ENCODE measurements around the gene LDLRAD4. TPM values are rescaled to one million over a fixed set of nuclear protein-coding genes. Genes with fewer than 3 reads are reported as not detected.

The LDLRAD4 gene
- total and polyA plus RNA-seq, 2 donors (not counting 1 experiment from before 2014, with no cell fraction given): 13.9 to 35.7 TPM

- ChIA-PET POLR2A (no interaction called here), CTCF (no interaction called here)
- Mint-ChIP-seq H3K9me3 (ENCODE audit: insufficient read depth) (no peaks in the 10 kb centered on the region), H3K4me1 (peaks cover 5% of the 10 kb centered on the region), H3K27ac (no peak overlapping the region), H3K4me3 (no peak overlapping the region), H3K27me3 (peaks cover 23% of the 10 kb centered on the region)
- 92% methylated on average over 4 of the region's 6 CpGs for WGBS (ENCODE audit: insufficient coverage)
- no peaks in the 10 kb centered on the region for H4K20me1 ChIP-seq (ENCODE audit: control insufficient read depth, insufficient read depth, low read length, poor library complexity, severe bottlenecking)
- DNase-seq (no peak), ATAC-seq (ENCODE audit: low read depth) (no peak)
- no peak overlapping the region for H3K4me3 ChIP-seq (ENCODE audit: control extremely low read depth in 1 of 5, extremely low read depth in 1 of 5, insufficient read depth in 1 of 5, low read depth in 2 of 5, low read length in 4 of 5)
- H3K4me1 ChIP-seq (ENCODE audit: control insufficient read depth in 2 of 2, insufficient read depth in 2 of 2, low read length in 2 of 2): peaks cover 4 to 11% of the 10 kb centered on the region in 2 donors
- H3K9ac ChIP-seq (ENCODE audit: low read length): no peak overlapping the region
- no peak overlapping the region for H2AFZ ChIP-seq (ENCODE audit: insufficient read depth, low read depth, low read length, poor library complexity, severe bottlenecking)
- no peak overlapping the region for H3K4me2 ChIP-seq (replicated peaks; ENCODE audit: low read depth, low read length, poor library complexity, severe bottlenecking)
- H3K27ac ChIP-seq (ENCODE audit: low read length in 2 of 2): no peak overlapping the region
- TF ChIP-seq CTCF (IDR thresholded peaks at IDR 0.05) (no peak), EZH2 (IDR thresholded peaks at IDR 0.05; ENCODE audit: borderline replicate concordance, insufficient read depth, low read depth, low read length, poor library complexity, severe bottlenecking) (no peak)
- peaks cover 0 to 16% (median 1%) of the 10 kb centered on the region in 4 experiments for H3K27me3 ChIP-seq (replicated peaks in 1 of 4; ENCODE audit: control extremely low read depth in 1 of 4, control insufficient read depth in 3 of 4, insufficient read depth in 4 of 4, low read length in 3 of 4)
- intact Hi-C loops (cut with micrococcal nuclease): no loop called here
- H3K9me3 ChIP-seq (ENCODE audit: control extremely low read depth in 1 of 3, control insufficient read depth in 2 of 3, insufficient read depth in 1 of 3, low read length in 2 of 3): peaks cover 0 to 5% (median 0%) of the 10 kb centered on the region in 3 donors
- no peaks in the 10 kb centered on the region for H3K36me3 ChIP-seq (replicated peaks in 1 of 2; ENCODE audit: control extremely low read depth in 1 of 2, control insufficient read depth in 1 of 2, extremely low read depth in 1 of 2, insufficient read depth in 2 of 2, low read length in 1 of 2)
- H3K79me2 ChIP-seq (ENCODE audit: control insufficient read depth, insufficient read depth, low read length): no peaks in the 10 kb centered on the region
Observed at GRCh38 chr18:13258921-13259320, 40.4 kb downstream of the LDLRAD4 start.

GRCh38 chr18:13259701-13260100, 41.1 kb downstream of the LDLRAD4 start:
- H3K9me3 ChIP-seq (ENCODE audit: control extremely low read depth in 1 of 3, control insufficient read depth in 2 of 3, insufficient read depth in 1 of 3, low read length in 2 of 3): peaks cover 0 to 5% (median 0%) of the 10 kb centered on the region in 3 donors
- no peaks in the 10 kb centered on the region for H3K36me3 ChIP-seq (replicated peaks in 1 of 2; ENCODE audit: control extremely low read depth in 1 of 2, control insufficient read depth in 1 of 2, extremely low read depth in 1 of 2, insufficient read depth in 2 of 2, low read length in 1 of 2)
- POLR2A ChIA-PET: no interaction called here
- TF ChIP-seq EZH2 (IDR thresholded peaks at IDR 0.05; ENCODE audit: borderline replicate concordance, insufficient read depth, low read depth, low read length, poor library complexity, severe bottlenecking) (no peak), CTCF (IDR thresholded peaks at IDR 0.05) (no peak)
- DNase-seq: no peak
- 32% methylated on average over 6 of the region's 7 CpGs for WGBS (ENCODE audit: insufficient coverage)
- peaks cover 4 to 11% of the 10 kb centered on the region in 2 donors for H3K4me1 ChIP-seq (ENCODE audit: control insufficient read depth in 2 of 2, insufficient read depth in 2 of 2, low read length in 2 of 2)
- peaks cover 0 to 16% (median 1%) of the 10 kb centered on the region in 4 experiments for H3K27me3 ChIP-seq (replicated peaks in 1 of 4; ENCODE audit: control extremely low read depth in 1 of 4, control insufficient read depth in 3 of 4, insufficient read depth in 4 of 4, low read length in 3 of 4)
- H3K27ac ChIP-seq (ENCODE audit: low read length in 2 of 2): no peak overlapping the region
- H3K4me3 Mint-ChIP-seq: no peak overlapping the region
- no peak overlapping the region for H3K9ac ChIP-seq (ENCODE audit: low read length)
- no peaks in the 10 kb centered on the region for H3K79me2 ChIP-seq (ENCODE audit: control insufficient read depth, insufficient read depth, low read length)
- peaks cover 5% of the 10 kb centered on the region for H3K4me1 Mint-ChIP-seq
- H3K27me3 Mint-ChIP-seq: peaks cover 23% of the 10 kb centered on the region
- CTCF ChIA-PET: no interaction called here
- no peaks in the 10 kb centered on the region for H4K20me1 ChIP-seq (ENCODE audit: control insufficient read depth, insufficient read depth, low read length, poor library complexity, severe bottlenecking)
- no peak for ATAC-seq (ENCODE audit: low read depth)
- H3K4me2 ChIP-seq (replicated peaks; ENCODE audit: low read depth, low read length, poor library complexity, severe bottlenecking): no peak overlapping the region
- H3K27ac Mint-ChIP-seq: no peak overlapping the region
- no peak overlapping the region for H2AFZ ChIP-seq (ENCODE audit: insufficient read depth, low read depth, low read length, poor library complexity, severe bottlenecking)
- intact Hi-C loops (cut with micrococcal nuclease): no loop called here
- no peaks in the 10 kb centered on the region for H3K9me3 Mint-ChIP-seq (ENCODE audit: insufficient read depth)
- no peak overlapping the region for H3K4me3 ChIP-seq (ENCODE audit: control extremely low read depth in 1 of 5, extremely low read depth in 1 of 5, insufficient read depth in 1 of 5, low read depth in 2 of 5, low read length in 4 of 5)
